Epithelial cell of proximal tubule (primary cell): ENCODE results near the gene CUL7. TPM values are rescaled to one million over a fixed set of nuclear protein-coding genes. Genes with fewer than 3 reads are reported as not detected.
A peak's percentile ranks its signal among the peaks of the same experiment; 100 is the strongest.

Experiments used
- DNase-seq: peaks from one replicate; pipeline ENCODE4 v3.0.0-alpha.2; 2011; ENCODE audit warnings: low read depth
- H3K4me3 ChIP-seq: 2 replicates; pipeline ENCODE4 v1.5.1; 2011; ENCODE audit warnings: low read depth, mild to moderate bottlenecking, low read length
- total RNA-seq: library from RNA; depleted of rRNA; stranded (reverse); fragments of >200 nt; gene quantifications from 2 replicates; pipeline ENCODE4 v1.2.3, GENCODE V29; 2015
- TF ChIP-seq, protein P1 (sequence below): conservative IDR thresholded peaks from 2 replicates; pipeline ENCODE4 v1.5.1; 2012; ENCODE audit warnings: low read depth, mild to moderate bottlenecking, low read length

CUL7 gene
- total RNA-seq, result 12.0 and 20.5 TPM in 2 replicates

- H3K4me3 ChIP-seq, result peak within 1 kb of the TSS; percentile 72
- TF ChIP-seq, protein P1, sequence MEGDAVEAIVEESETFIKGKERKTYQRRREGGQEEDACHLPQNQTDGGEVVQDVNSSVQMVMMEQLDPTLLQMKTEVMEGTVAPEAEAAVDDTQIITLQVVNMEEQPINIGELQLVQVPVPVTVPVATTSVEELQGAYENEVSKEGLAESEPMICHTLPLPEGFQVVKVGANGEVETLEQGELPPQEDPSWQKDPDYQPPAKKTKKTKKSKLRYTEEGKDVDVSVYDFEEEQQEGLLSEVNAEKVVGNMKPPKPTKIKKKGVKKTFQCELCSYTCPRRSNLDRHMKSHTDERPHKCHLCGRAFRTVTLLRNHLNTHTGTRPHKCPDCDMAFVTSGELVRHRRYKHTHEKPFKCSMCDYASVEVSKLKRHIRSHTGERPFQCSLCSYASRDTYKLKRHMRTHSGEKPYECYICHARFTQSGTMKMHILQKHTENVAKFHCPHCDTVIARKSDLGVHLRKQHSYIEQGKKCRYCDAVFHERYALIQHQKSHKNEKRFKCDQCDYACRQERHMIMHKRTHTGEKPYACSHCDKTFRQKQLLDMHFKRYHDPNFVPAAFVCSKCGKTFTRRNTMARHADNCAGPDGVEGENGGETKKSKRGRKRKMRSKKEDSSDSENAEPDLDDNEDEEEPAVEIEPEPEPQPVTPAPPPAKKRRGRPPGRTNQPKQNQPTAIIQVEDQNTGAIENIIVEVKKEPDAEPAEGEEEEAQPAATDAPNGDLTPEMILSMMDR, result no peak
- DNase-seq, result no peak
Measured at GRCh38 chr6:43053545-43054205, at the start of gene CUL7. Gene CUL7 (minus strand): TSS chr6:43053851. CDS start chr6:43052788, 1,063 bp downstream.

DNA sequence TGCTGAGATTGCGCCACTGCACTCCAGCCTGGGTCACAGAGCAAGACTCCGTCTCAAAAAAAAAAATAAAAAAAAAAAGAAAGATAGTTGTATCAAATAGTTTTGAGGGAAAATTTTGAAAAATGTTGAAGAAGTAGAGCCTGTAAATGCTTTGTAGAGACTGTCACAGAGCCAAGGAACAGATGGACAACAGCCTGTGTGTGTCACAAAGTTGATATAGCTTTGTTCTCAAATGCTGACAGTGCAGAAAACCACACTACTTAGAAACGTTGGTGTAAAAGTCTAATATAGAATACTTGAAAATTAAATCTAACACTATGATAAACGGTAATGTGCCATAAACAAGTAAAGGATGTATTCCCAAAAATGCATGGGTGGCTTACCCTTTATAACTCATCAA is 47.8 kb upstream of the CUL7 start:
- TF ChIP-seq, protein P1, result no peak
- no peak for DNase-seq
- no peak overlapping the region for H3K4me3 ChIP-seq

DNA sequence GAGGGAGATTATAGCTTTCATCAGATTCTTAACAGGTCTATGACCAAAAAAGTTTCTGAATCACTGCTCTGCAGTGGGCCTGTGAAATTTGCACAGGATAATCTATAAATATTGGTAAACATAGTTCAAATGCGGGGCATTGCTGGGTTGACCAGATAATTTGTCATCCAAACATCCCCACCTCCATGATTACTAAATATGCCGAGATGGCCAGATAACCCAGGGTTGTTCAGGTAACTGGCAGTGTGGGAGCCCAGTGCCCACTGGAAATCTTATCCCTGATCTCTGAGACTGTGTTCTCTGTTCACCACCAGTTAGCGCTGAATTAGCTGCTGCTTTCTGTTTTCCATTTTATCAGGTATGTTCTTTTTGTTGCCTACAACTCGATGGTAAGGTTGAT is 43.9 kb upstream of the CUL7 start:
- no peak for DNase-seq
- TF ChIP-seq, protein P1, result no peak
- H3K4me3 ChIP-seq, result no peak overlapping the region

- TF ChIP-seq, protein P1, result no peak
- H3K4me3 ChIP-seq, result no peak overlapping the region
- no peak for DNase-seq
Measured at GRCh38 chr6:43097098-43097489, 43.4 kb upstream of the CUL7 start.

DNA sequence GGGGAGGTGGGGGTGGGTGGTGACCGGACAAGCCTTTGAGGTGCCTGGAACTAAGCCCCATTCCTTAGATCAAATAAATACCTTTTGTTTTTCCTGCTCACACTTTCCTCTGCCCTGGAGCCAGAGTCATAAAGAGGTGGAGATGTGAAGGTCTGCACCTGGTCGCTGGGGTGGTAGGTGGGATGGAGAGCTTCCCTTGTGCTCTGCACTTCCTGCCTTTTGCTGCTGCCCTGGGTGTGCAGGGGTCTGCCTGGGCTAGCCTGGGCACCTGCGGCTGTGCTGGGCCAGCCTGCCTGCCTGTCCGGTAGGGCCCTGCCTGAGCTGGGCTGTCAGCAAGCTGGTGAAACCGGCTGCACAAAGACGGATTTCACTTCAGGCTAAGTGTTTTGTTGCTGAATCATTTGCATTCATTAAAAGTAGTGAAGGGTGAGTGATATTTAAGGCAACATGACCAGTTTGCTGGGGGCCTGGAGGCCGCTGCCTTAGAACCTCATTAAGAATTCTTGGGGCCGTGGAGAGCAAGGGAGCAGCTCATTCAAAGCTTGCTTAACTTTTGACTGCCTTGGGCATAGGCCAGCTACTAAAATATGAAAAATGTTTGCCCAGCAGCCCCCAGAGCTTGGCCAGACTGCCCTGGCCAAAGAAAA is 42.9 kb upstream of the CUL7 start:
- TF ChIP-seq, protein P1, result no peak
- DNase-seq, result peak; percentile 82
- H3K4me3 ChIP-seq, result peak overlapping the region; percentile 8

DNA sequence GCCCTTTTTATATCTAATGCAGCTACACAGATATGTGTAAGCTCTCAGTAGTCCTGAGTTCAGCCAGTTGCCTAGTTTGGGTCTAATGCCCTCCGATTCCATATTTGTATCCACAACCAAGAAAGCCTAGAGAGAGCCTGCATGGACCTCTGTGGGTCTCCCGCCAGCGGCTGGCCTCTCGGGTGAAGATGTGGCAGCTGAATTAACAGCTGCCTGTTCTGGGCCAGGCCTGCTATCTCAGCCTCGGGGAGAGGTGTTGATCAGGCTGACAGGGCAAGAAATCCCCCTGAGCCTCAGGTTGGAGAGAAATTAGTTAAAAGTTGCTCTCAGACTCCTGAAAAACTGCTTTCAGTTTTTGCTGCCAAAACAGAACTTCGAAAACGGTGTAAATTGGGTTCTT is 42.3 kb upstream of the CUL7 start:
- DNase-seq, result no peak
- TF ChIP-seq, protein P1, result no peak
- H3K4me3 ChIP-seq, result peak overlapping the region; percentile 8
